HEK293 (cell line): ENCODE measurements around the gene KLHL17.
A peak's percentile ranks its signal among the peaks of the same experiment; 100 is the strongest.

ENCODE experiments used
- GLI4 ChIP-seq: fragments of 450-650 bp; formaldehyde crosslinking; IDR thresholded peaks from 2 replicates; pipeline ENCODE4 v1.5.1; 2016; ENCODE audit warnings: missing biosample characterization, missing genetic modification characterization
- HIC1 ChIP-seq: fragments of 450-650 bp; formaldehyde crosslinking; IDR thresholded peaks from 2 replicates; pipeline ENCODE4 v1.5.1; 2016; ENCODE audit warnings: missing biosample characterization, missing genetic modification characterization
- IKZF3 ChIP-seq: fragments of 450-650 bp; IDR thresholded peaks from 2 replicates; pipeline ENCODE4 v1.5.0; 2018; ENCODE audit warnings: missing biosample characterization, mild to moderate bottlenecking, missing genetic modification characterization, moderate library complexity
- PRDM10 ChIP-seq: fragments of 450-650 bp; formaldehyde crosslinking; IDR thresholded peaks from 2 replicates; pipeline ENCODE4 v1.5.1; 2016; ENCODE audit warnings: missing biosample characterization, missing genetic modification characterization
- PRDM4 ChIP-seq: fragments of 450-650 bp; formaldehyde crosslinking; IDR thresholded peaks from 2 replicates; pipeline ENCODE4 v1.5.1; 2017; ENCODE audit warnings: missing biosample characterization, missing genetic modification characterization
- SETDB1 ChIP-seq: IDR thresholded peaks from one replicate; pipeline ENCODE4 v1.6.1; 2017; ENCODE audit warnings: mild to moderate bottlenecking, low read length, moderate library complexity, mixed read lengths; ENCODE audit not compliant: insufficient read length
- TSHZ1 ChIP-seq: fragments of 450-650 bp; formaldehyde crosslinking; IDR thresholded peaks from 2 replicates; pipeline ENCODE4 v1.5.1; 2016; ENCODE audit warnings: missing biosample characterization, missing genetic modification characterization, borderline replicate concordance
- YY2 ChIP-seq: fragments of 450-650 bp; formaldehyde crosslinking; IDR thresholded peaks from 2 replicates; pipeline ENCODE4 v1.5.1; 2016; ENCODE audit warnings: missing biosample characterization, missing genetic modification characterization
- ZNF248 ChIP-seq: fragments of 450-650 bp; formaldehyde crosslinking; IDR thresholded peaks from 2 replicates; pipeline ENCODE4 v1.5.1; 2017; ENCODE audit warnings: missing biosample characterization, missing genetic modification characterization
- ZNF341 ChIP-seq: fragments of 450-650 bp; formaldehyde crosslinking; IDR thresholded peaks from 2 replicates; pipeline ENCODE4; 2016; ENCODE audit warnings: low read depth, missing biosample characterization, missing genetic modification characterization
- ZNF596 ChIP-seq: fragments of 450-650 bp; IDR thresholded peaks from 2 replicates; pipeline ENCODE4 v1.5.0; 2018; ENCODE audit warnings: missing biosample characterization, mild to moderate bottlenecking, missing genetic modification characterization, moderate library complexity
- ZNF600 ChIP-seq: fragments of 450-650 bp; formaldehyde crosslinking; IDR thresholded peaks from 2 replicates; pipeline ENCODE4 v1.5.1; 2016; ENCODE audit warnings: missing biosample characterization, missing genetic modification characterization
- TF ChIP-seq, protein P1 (sequence below): fragments of 450-650 bp; formaldehyde crosslinking; IDR thresholded peaks from 2 replicates; pipeline ENCODE4 v1.5.1; 2016; ENCODE audit warnings: missing biosample characterization, missing genetic modification characterization, borderline replicate concordance
- TF ChIP-seq, protein P2 (sequence below): fragments of 450-650 bp; formaldehyde crosslinking; IDR thresholded peaks from 2 replicates; pipeline ENCODE4 v1.5.1; 2016; ENCODE audit warnings: missing biosample characterization, missing genetic modification characterization
- TF ChIP-seq, protein P3 (sequence below): fragments of 450-650 bp; formaldehyde crosslinking; IDR thresholded peaks from 2 replicates; pipeline ENCODE4 v1.5.1; 2016; ENCODE audit warnings: missing biosample characterization, missing genetic modification characterization

Gene KLHL17

GRCh38 chr1:916173-917075 lies 44.0 kb upstream of the KLHL17 start (continued):
- TF ChIP-seq PRDM4 (peak; percentile 47; the same call in 1 of the 2 replicates), ZNF248 (tag by site-specific recombination) (no peak), ZNF600 (tag by site-specific recombination) (peak; percentile 80), IKZF3 (peak; percentile 31; the same call in 1 of the 2 replicates), PRDM10 (no peak), YY2 (tag by site-specific recombination) (no peak), ZNF341 (tag by site-specific recombination) (peak; percentile 97), SETDB1 (no peak), GLI4 (tag by site-specific recombination) (no peak), ZNF596 (tag by site-specific recombination) (no peak), HIC1 (tag by site-specific recombination) (peak; percentile 57), TSHZ1 (tag by site-specific recombination) (0 out of 2 replicates have a peak, but pooled peaks have one; percentile 16)
- TF ChIP-seq, protein P1, sequence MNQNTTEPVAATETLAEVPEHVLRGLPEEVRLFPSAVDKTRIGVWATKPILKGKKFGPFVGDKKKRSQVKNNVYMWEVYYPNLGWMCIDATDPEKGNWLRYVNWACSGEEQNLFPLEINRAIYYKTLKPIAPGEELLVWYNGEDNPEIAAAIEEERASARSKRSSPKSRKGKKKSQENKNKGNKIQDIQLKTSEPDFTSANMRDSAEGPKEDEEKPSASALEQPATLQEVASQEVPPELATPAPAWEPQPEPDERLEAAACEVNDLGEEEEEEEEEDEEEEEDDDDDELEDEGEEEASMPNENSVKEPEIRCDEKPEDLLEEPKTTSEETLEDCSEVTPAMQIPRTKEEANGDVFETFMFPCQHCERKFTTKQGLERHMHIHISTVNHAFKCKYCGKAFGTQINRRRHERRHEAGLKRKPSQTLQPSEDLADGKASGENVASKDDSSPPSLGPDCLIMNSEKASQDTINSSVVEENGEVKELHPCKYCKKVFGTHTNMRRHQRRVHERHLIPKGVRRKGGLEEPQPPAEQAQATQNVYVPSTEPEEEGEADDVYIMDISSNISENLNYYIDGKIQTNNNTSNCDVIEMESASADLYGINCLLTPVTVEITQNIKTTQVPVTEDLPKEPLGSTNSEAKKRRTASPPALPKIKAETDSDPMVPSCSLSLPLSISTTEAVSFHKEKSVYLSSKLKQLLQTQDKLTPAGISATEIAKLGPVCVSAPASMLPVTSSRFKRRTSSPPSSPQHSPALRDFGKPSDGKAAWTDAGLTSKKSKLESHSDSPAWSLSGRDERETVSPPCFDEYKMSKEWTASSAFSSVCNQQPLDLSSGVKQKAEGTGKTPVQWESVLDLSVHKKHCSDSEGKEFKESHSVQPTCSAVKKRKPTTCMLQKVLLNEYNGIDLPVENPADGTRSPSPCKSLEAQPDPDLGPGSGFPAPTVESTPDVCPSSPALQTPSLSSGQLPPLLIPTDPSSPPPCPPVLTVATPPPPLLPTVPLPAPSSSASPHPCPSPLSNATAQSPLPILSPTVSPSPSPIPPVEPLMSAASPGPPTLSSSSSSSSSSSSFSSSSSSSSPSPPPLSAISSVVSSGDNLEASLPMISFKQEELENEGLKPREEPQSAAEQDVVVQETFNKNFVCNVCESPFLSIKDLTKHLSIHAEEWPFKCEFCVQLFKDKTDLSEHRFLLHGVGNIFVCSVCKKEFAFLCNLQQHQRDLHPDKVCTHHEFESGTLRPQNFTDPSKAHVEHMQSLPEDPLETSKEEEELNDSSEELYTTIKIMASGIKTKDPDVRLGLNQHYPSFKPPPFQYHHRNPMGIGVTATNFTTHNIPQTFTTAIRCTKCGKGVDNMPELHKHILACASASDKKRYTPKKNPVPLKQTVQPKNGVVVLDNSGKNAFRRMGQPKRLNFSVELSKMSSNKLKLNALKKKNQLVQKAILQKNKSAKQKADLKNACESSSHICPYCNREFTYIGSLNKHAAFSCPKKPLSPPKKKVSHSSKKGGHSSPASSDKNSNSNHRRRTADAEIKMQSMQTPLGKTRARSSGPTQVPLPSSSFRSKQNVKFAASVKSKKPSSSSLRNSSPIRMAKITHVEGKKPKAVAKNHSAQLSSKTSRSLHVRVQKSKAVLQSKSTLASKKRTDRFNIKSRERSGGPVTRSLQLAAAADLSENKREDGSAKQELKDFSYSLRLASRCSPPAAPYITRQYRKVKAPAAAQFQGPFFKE (tag by site-specific recombination), result no peak
- TF ChIP-seq, protein P2, sequence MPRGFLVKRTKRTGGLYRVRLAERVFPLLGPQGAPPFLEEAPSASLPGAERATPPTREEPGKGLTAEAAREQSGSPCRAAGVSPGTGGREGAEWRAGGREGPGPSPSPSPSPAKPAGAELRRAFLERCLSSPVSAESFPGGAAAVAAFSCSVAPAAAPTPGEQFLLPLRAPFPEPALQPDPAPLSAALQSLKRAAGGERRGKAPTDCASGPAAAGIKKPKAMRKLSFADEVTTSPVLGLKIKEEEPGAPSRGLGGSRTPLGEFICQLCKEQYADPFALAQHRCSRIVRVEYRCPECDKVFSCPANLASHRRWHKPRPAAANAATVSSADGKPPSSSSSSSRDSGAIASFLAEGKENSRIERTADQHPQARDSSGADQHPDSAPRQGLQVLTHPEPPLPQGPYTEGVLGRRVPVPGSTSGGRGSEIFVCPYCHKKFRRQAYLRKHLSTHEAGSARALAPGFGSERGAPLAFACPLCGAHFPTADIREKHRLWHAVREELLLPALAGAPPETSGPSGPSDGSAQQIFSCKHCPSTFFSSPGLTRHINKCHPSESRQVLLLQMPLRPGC, result no peak
- TF ChIP-seq, protein P3, sequence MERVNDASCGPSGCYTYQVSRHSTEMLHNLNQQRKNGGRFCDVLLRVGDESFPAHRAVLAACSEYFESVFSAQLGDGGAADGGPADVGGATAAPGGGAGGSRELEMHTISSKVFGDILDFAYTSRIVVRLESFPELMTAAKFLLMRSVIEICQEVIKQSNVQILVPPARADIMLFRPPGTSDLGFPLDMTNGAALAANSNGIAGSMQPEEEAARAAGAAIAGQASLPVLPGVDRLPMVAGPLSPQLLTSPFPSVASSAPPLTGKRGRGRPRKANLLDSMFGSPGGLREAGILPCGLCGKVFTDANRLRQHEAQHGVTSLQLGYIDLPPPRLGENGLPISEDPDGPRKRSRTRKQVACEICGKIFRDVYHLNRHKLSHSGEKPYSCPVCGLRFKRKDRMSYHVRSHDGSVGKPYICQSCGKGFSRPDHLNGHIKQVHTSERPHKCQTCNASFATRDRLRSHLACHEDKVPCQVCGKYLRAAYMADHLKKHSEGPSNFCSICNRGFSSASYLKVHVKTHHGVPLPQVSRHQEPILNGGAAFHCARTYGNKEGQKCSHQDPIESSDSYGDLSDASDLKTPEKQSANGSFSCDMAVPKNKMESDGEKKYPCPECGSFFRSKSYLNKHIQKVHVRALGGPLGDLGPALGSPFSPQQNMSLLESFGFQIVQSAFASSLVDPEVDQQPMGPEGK, result peak; percentile 84
